CD4-positive, alpha-beta T cell treated with Interleukin-12 subunit alpha and Interleukin-12 subunit beta, for 1 hour (primary cell): ENCODE measurements around the gene MLPH.

ENCODE experiments used
- DNase-seq: peaks from one replicate; pipeline ENCODE4 v3.0.0-alpha.2; 2020

The MLPH gene

DNA sequence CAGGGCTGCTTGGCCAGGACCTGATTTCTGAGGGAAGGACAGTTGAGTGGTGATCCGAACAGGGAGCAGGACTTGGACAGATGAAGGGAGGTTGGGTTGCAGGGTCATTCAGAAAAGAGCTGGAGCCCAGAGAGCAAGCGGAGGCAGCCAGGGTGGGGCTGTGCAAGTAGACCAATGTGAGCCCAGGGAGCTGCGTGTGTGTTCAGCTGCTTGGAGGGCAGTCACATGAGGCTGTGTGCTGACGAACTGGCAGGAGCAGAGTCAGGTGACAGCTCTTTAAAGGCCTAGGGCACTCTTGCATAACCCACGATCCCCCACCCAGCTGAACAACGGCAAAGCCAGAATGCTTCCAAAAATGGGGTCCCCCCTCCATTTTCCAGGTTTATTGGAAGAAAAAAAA is 4.6 kb upstream of the MLPH start:
- DNase-seq = no peak

DNA sequence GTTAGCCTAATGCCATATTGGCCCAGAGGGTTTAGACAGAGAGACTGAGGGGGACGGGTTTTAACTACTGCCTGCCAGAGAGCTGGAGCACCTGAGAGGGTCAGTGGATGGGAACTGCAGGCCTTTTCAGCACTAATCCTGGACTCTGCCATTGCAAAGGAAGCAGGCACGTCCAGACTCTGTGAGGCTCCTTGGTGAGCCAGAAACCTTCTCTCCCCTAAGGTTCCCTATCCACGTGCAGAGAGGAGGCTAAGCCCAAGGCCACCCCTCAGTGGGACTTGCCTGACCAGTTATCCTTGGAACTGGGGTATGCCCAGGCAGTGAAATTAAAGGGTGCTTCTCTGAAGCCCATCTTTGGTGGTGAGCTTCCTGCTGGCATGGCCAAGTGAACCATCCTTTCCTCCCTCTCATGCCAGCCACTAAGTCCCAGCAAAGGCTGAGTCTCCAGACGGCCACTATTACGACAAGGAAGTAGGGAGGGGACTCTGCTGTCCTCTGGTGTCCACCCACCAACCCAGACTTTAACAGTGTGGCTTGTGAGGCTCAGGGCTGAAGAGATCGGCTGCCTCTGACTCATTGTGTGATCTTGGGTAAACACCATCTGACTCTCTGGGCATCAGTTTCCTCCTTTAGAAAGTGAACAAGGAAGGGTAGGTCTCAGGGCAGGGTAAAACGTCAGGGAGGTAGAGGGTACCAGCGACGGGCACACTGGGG is 3.9 kb upstream of the MLPH start:
- DNase-seq = no peak

DNA sequence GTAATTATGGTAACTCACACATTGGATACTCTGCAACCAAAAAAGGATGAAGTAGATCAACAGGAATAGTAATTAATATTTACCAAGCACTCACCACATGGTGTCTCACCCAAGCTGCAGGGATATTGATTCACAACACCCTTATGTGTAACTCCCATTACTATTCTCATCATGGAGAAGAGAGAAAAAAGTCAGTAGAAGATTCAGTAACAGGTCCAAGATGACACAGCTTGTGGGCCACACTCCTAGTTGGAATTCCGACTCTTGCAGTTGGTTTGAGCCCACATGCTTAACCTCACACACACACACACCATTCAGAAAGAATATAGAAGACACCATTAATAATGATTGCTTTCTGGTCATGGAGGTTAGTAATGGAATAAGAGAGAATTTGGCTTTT is 1.7 kb upstream of the MLPH start:
- no peak for DNase-seq

DNA sequence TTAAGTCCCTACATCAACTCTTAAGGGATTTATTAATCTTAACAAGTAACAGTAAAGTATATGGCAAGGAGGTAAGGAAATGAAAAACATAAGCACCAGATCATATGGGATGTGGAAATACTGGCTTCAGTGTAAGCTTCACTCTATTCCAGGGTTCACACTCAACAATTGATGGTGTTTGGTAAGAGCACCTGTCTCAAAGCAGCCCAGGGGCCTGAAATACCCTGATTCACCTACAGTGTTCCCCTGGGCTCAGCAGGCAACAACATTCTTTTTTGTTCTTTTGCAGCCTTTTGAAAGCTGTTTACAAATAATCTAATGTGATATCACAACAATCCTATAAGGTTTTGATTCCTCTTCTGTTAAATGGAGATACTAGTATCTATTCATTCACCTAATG is 1.2 kb upstream of the MLPH start:
- DNase-seq = no peak

- DNase-seq = no peak
Measured at GRCh38 chr2:237486334-237486818, 675 bp upstream of the MLPH start.

- no peak for DNase-seq
Measured at GRCh38 chr2:237487496-237487895, 445 bp downstream of the MLPH start.

- no peak for DNase-seq
Measured at GRCh38 chr2:237488295-237488694, 1.2 kb downstream of the MLPH start.

DNA sequence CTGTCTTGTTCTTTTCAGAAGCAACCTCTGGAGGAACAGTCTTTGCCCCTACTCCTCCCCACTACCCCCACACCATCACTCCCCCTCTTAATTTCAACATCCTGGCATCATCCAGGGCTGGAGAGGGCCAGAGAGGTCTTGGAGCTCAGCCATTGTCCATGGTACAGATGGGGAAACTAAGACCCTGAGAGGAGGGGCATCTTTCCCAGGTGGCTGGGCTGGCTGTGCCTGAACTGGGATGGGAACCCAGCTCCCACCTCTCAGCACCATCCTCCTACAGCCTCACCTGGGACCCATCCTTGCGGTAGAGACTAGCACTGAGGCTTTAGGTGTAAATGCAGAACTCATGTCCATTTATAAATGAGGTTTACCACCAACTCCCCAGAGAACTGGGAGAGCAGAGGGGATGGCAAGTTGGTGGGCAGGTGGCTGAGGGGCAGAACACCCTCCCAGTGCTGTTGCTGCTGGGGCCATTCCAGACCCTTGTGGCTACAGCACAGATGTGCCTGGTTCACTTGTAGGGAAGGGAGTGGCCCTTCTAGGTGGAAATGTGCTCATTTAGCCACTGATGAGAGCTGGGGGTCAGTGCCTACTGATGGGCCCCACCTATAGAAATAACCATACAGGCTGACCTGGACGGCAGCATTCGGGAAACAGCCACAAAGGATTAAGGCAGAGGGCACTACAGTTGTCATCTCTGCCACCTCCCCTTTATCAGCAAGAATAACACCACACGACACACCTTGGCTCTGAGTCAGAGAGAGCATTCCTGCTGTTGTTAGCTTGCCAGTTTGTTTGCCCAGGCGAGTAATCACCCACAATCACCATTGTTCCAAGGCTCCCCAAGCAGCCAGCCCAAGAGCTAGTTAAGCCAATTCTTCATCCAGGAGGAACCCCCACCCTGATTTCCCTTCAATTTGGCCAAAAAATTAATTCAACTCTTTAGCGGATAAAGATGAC is 2.1 kb downstream of the MLPH start:
- DNase-seq = no peak

- DNase-seq = no peak
Measured at GRCh38 chr2:237490009-237490711, 3.1 kb downstream of the MLPH start.

- DNase-seq = no peak
Measured at GRCh38 chr2:237490795-237491194, 3.7 kb downstream of the MLPH start.

- no peak for DNase-seq
Measured at GRCh38 chr2:237491515-237492118, 4.6 kb downstream of the MLPH start.

DNA sequence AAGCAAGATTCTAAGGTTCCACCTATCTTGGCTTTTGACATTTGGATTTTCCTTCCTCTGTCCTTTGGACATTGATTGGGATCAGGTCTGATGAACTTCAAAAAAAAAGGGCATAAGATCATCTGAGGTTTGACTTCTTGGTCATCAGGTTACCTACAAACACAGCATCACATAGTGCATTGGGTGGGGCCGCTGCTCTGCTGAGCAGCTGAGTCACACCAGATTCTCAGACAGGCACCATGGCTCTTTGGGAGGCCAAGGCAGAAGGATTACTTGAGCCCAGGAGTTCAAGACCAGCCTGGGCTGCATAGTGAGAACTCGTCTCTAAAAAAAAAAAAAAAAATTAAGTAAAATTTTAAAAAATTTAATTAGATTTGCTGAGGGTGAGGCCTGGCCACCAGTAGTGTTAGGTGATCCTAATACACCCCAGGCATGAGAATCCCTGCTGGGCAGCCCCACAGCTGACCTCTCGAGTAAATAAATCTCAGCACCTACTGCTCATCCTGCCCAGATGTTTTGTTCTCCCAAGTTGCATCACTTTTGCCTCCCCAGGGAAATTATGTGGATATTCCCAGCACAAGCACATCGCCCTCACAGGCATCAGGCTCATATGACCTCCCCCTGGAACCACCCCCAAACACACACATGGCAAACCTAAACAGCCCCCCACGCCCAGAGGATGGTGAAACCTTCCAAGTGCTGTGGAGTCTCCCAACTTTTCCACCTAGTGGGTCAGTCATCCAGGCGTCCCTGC is 5.3 kb downstream of the MLPH start:
- no peak for DNase-seq

DNA sequence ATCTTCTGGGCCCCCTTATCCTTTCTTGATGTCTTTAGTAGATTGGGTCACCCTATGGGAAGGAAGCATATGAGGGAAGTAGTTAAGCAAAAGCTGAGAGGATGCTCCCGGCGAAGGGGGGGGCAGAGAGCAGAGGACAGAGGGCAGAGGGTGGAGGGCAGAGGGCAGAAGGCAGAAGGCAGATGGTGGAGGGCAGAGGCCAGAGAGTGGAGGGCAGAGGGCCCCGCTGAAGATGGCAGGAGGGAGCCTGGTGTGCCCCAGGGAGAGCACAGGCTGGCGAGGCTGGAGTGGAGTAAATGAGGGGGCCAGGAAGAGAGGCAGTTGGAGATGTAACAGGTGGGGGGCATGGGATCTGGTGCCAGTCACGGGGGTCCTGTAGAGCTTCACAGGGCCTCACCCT is 7.0 kb downstream of the MLPH start:
- no peak for DNase-seq

DNA sequence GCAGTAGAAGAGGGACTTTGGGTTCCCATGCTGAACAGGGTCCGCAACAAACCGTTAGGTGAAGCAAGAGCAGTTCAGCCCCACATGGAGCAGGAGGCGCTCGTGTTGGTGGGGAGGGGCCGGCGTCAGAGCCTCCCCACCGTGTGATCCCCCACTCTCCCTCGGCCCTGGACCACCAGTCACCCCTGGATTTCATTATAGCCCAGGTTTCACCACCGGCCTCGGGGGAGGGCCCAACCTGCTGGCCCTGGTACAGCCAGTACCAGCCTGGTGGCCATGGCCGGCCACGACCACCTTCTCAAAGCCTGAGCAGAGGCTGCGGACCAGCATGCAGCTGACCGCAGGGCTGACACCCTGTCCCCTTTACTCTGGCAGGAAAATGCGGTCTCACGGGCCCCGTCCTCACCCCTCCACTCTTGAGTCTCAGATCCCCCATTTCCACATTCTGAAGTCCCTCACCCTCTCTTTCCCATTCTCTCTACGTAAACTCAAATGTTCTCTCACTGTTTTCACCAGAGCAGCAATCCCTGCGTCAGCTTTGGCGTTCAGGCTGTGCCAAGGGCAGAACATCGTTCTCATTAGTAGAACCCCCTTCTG is 8.6 kb downstream of the MLPH start:
- DNase-seq = no peak

- no peak for DNase-seq
Measured at GRCh38 chr2:237496428-237496827, 9.4 kb downstream of the MLPH start.

DNA sequence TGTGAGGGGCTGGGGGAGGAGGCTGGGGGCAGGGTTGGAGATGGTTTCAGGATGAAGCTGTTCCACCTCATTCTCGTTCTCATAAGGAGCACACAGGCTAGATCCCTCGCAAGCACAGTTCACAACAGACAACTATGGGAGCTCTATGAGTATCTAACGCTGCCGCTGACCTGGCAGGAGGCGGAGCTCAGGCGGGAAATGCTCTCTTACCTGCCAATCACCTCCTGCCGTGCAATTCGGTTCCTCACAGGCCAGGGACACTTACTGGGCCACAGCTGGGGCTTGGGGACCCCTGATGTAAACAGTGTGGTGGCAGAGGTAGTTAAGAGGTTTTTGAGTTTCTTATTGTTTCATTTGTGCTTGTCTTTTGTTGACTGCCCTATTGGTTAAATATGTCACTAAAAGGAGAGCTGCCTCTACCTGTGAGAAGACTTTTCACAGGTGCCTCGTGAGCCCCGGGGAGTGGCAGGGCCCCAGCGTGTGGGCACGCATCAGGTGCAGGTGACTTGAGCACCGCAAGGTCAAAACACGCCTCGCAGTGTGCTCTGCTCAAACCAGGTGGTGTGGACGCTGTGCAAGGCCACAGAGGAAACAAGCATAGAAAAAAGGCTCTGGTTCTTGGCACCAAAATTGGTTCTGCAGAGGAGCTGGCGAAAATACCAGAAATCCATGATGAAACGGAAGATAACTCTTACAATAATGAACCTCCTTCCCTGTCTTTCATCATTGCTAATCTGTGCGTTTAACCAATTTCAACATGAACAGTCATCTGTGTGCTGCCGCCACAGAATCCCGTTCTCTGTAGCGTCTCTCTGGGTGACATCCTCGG is 10.2 kb downstream of the MLPH start:
- no peak for DNase-seq

GRCh38 chr2:237497838-237498186 is 10.8 kb downstream of the MLPH start:
- no peak for DNase-seq

GRCh38 chr2:237498341-237498740 is 11.3 kb downstream of the MLPH start:
- DNase-seq = no peak

- DNase-seq = no peak
Measured at GRCh38 chr2:237500681-237501424, 13.8 kb downstream of the MLPH start.

DNA sequence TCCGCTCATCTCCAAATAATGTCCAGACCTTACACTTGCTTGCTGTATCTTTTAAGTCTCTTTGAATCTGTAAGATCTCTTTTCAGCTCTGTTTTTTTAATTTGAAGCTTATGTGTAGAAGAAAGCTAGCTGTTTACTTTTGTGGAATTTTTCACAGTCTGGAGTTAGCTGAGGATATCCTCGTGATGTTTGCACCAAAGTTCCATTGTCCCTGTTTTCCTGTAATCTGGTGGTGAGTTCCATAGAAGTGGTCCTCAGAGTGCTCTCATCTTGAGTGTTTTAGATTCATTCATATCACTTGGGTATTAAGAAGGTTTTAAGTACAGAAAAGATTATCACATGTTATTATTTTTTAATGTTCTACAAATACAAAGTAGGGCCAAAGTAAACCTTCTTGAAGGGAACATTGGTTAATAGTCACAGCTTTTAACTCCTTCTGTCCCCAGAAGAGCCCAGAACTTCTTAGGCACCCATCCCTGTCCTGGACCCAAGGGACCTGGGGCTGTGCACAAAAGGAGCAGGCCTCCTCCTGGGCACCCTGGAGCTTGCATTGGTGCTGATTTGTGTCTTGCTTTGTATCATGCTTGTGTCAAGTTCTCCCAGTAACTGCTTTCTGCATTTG is 15.0 kb downstream of the MLPH start:
- no peak for DNase-seq
